ENCODE data around the gene ZNF554. TPM values are rescaled to one million over a fixed set of nuclear protein-coding genes. Genes with fewer than 3 reads are reported as not detected.

ZNF554 gene
- total RNA-seq, 1 experiment from 2014 or later = 5.9 TPM

GRCh38 chr19:2795827-2796658, 23.6 kb upstream of the ZNF554 start:
- H4K20me1 ChIP-seq (ENCODE audit: control insufficient read depth, insufficient read depth, insufficient read length) = no peaks in the 10 kb centered on the region
- no peak overlapping the region for H3K18ac ChIP-seq (ENCODE audit: insufficient read length, low read depth, low read length)
- H3K4me3 Mint-ChIP-seq = no peak overlapping the region
- no peak for DNase-seq
- H3K79me1 ChIP-seq (ENCODE audit: insufficient read depth, low read depth, low read length, poor library complexity, severe bottlenecking) = peaks cover 2% of the 10 kb centered on the region
- H3K27ac ChIP-seq (ENCODE audit: insufficient read length, low read depth, low read length) = no peak overlapping the region
- peaks cover 47 to 80% (median 79%) of the 10 kb centered on the region in 3 experiments; a peak in 6 of 7 replicates for H3K36me3 Mint-ChIP-seq (ENCODE audit: insufficient read depth in 1 of 3, low read depth in 3 of 3)
- H3K27me3 Mint-ChIP-seq (ENCODE audit: low read depth) = no peaks in the 10 kb centered on the region
- H3K27me3 ChIP-seq (ENCODE audit: insufficient read depth, low read length) = no peaks in the 10 kb centered on the region
- no peak overlapping the region for H4K5ac ChIP-seq (ENCODE audit: insufficient read length, low read depth, low read length)
- H2BK12ac ChIP-seq (ENCODE audit: insufficient read length, low read depth, low read length) = no peak overlapping the region
- TF ChIP-seq, protein P1, sequence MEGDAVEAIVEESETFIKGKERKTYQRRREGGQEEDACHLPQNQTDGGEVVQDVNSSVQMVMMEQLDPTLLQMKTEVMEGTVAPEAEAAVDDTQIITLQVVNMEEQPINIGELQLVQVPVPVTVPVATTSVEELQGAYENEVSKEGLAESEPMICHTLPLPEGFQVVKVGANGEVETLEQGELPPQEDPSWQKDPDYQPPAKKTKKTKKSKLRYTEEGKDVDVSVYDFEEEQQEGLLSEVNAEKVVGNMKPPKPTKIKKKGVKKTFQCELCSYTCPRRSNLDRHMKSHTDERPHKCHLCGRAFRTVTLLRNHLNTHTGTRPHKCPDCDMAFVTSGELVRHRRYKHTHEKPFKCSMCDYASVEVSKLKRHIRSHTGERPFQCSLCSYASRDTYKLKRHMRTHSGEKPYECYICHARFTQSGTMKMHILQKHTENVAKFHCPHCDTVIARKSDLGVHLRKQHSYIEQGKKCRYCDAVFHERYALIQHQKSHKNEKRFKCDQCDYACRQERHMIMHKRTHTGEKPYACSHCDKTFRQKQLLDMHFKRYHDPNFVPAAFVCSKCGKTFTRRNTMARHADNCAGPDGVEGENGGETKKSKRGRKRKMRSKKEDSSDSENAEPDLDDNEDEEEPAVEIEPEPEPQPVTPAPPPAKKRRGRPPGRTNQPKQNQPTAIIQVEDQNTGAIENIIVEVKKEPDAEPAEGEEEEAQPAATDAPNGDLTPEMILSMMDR (conservative IDR thresholded peaks at IDR 0.05) = no peak
- H3K9ac ChIP-seq (ENCODE audit: extremely low read depth, insufficient read length, low read length) = no peak overlapping the region
- H2AK5ac ChIP-seq (ENCODE audit: insufficient read length, low read length) = no peak overlapping the region
- H3K23ac ChIP-seq (ENCODE audit: insufficient read length, low read depth, low read length) = no peak overlapping the region
- H3K14ac ChIP-seq (ENCODE audit: insufficient read depth, low read length) = no peak overlapping the region
- H3T11ph ChIP-seq (ENCODE audit: low read length) = no peak overlapping the region
- H3K4me2 ChIP-seq (ENCODE audit: insufficient read depth, insufficient read length, low read length) = no peak overlapping the region
- peak overlapping the region; percentile 14 to 72 (median 49); a peak in 4 of 7 replicates for H3K27ac Mint-ChIP-seq
- H3K23me2 ChIP-seq (ENCODE audit: insufficient read length, low read depth, low read length, poor library complexity, severe bottlenecking) = no peaks in the 10 kb centered on the region
- no peak overlapping the region for H2BK5ac ChIP-seq (ENCODE audit: insufficient read length, low read length)
- H3K4ac ChIP-seq (ENCODE audit: low read depth, low read length) = no peak overlapping the region
- no peak overlapping the region for H4K8ac ChIP-seq (replicated peaks; ENCODE audit: insufficient read length, low read depth, low read length)
- no peak overlapping the region for H2BK20ac ChIP-seq (ENCODE audit: low read depth, low read length, poor library complexity, severe bottlenecking)
- H2BK120ac ChIP-seq (ENCODE audit: low read depth, low read length, poor library complexity, severe bottlenecking) = no peak overlapping the region
- WGBS (ENCODE audit: extremely low coverage, insufficient read length, low lambda C conversion rate) = no CpG with 5 or more reads among the region's 27 CpGs
- H3K9me3 ChIP-seq (ENCODE audit: control insufficient read depth, low read depth, low read length) = no peaks in the 10 kb centered on the region
- no peak overlapping the region for H2AFZ ChIP-seq (ENCODE audit: low read length)
- H3K4me1 ChIP-seq (ENCODE audit: insufficient read depth, low read length) = no peaks in the 10 kb centered on the region
- peaks cover 0 to 2% of the 10 kb centered on the region in 2 experiments; a peak in 1 of 4 replicates for H3K4me1 Mint-ChIP-seq
- no peak overlapping the region for H3K56ac ChIP-seq (ENCODE audit: insufficient read length, low read depth, low read length)
- H4K91ac ChIP-seq (ENCODE audit: insufficient read length, low read depth, low read length) = no peak overlapping the region
- no peak overlapping the region for H2BK15ac ChIP-seq (ENCODE audit: low read depth, low read length)
- H3K79me2 ChIP-seq (ENCODE audit: insufficient read depth, low read length) = no peaks in the 10 kb centered on the region
- H3K9me3 Mint-ChIP-seq = no peaks in the 10 kb centered on the region
